Endodermal cell (in vitro differentiated cells): ENCODE measurements around the gene ELL2. TPM values are rescaled to one million over a fixed set of nuclear protein-coding genes. Genes with fewer than 3 reads are reported as not detected.

Source experiments
- DNase-seq: peaks from one replicate; pipeline ENCODE4 v3.0.0-alpha.2; 2017
- H3K27ac ChIP-seq: 2 replicates; pipeline ENCODE4 v1.5.1; 2013; ENCODE audit warnings: mild to moderate bottlenecking, low read depth, low read length, moderate library complexity
- H3K27me3 ChIP-seq: 2 replicates; pipeline ENCODE4 v1.6.1; 2013; ENCODE audit warnings: mild to moderate bottlenecking, low read length, moderate library complexity; ENCODE audit not compliant: insufficient read depth, control insufficient read depth, poor library complexity, severe bottlenecking
- H3K36me3 ChIP-seq: 2 replicates; pipeline ENCODE4 v1.7.0; 2013; ENCODE audit warnings: mild to moderate bottlenecking, low read length, moderate library complexity; ENCODE audit not compliant: control insufficient read depth, insufficient read depth
- H3K4me1 ChIP-seq: one replicate; pipeline ENCODE4 v1.7.0; 2013; ENCODE audit warnings: low read length; ENCODE audit not compliant: control insufficient read depth, insufficient read depth
- H3K4me3 ChIP-seq: 2 replicates; pipeline ENCODE4 v1.5.1; 2013; ENCODE audit warnings: mild to moderate bottlenecking, low read length, moderate library complexity
- H3K9ac ChIP-seq: 2 replicates; pipeline ENCODE4 v1.6.1; 2013; ENCODE audit warnings: mild to moderate bottlenecking, low read length, moderate library complexity; ENCODE audit not compliant: poor library complexity, severe bottlenecking; ENCODE audit errors: extremely low read depth
- H3K9me3 ChIP-seq: 2 replicates; pipeline ENCODE4 v1.6.1; 2013; ENCODE audit warnings: mild to moderate bottlenecking, low read length, moderate library complexity; ENCODE audit not compliant: control insufficient read depth
- H3K27ac Mint-ChIP-seq: 2 replicates; pipeline ENCODE4 v1.8.0; 2020; ENCODE audit warnings: mixed read lengths
- H3K27me3 Mint-ChIP-seq: 2 replicates; pipeline ENCODE4 v1.8.0; 2021; ENCODE audit warnings: mild to moderate bottlenecking, mixed read lengths; ENCODE audit not compliant: insufficient read depth
- H3K36me3 Mint-ChIP-seq: 2 replicates; pipeline ENCODE4 v1.8.0; 2020; ENCODE audit warnings: low read depth, mixed read lengths
- H3K4me1 Mint-ChIP-seq: 2 replicates; pipeline ENCODE4 v1.8.0; 2020; ENCODE audit warnings: mixed read lengths
- H3K4me3 Mint-ChIP-seq: 2 replicates; pipeline ENCODE4 v1.8.0; 2020; ENCODE audit warnings: mild to moderate bottlenecking, moderate library complexity, mixed read lengths
- H3K9me3 Mint-ChIP-seq: 2 replicates; pipeline ENCODE4 v1.8.0; 2020; ENCODE audit warnings: mild to moderate bottlenecking, mixed read lengths
- CTCF ChIP-seq: fragments of 200-600 bp; sonication (generic); conservative IDR thresholded peaks from 2 replicates; pipeline ENCODE4 v1.5.0; 2021; ENCODE audit warnings: antibody characterized with exemption, mild to moderate bottlenecking
- WGBS, 2 experiments: methylation state at CpG; one replicate each; pipeline versions ENCODE4 v1.1.5 to v1.1.7; 2013; ENCODE audit warnings: missing lambda C conversion rate in 2 of 2, mixed read lengths in 1 of 2; ENCODE audit not compliant: insufficient coverage in 1 of 2, insufficient read length in 1 of 2; 5-methylcytosine and 5-hydroxymethylcytosine counted together
- long read RNA-seq, 4 experiments: library from polyadenylated mRNA in 2 of 4; library from RNA in 1 of 4; library from capped mRNA in 1 of 4; stranded (forward) in 3 of 4; unstranded in 1 of 4; transcript quantifications; one replicate each; pipeline ENCODE4 v2.0.0, GENCODE V29; 2020 to 2021; ENCODE audit warnings: inconsistent platforms in 1 of 4
- polyA plus RNA-seq, 2 experiments: library from polyadenylated mRNA; stranded (reverse); fragments of 50-300 nt; gene quantifications; one replicate each; pipeline ENCODE4 v1.2.3, GENCODE V29; 2013
- total RNA-seq, 2 donors: library from RNA; stranded (reverse); fragmentation: NEBNext Ultra II Directional in 1 of 2; extraction: Animal tissue kit (Norgen Biotek cat#: 25700) in 1 of 2; gene quantifications; 2 replicates in 1 of 2; 3 replicates in 1 of 2; pipeline ENCODE4 v1.2.1, GENCODE V29; 2021

ELL2 gene
- total RNA-seq, result 10 to 100 TPM; 28.6 to 44.1 TPM
- 16.7 TPM for polyA plus RNA-seq (2013, experiment 1 of 2)
- 17.0 TPM for polyA plus RNA-seq (2013, experiment 2 of 2)
- long read RNA-seq, experiment 1, full-length matches to known transcripts, result 4 of 10 reads
- long read RNA-seq, experiment 1, partial matches to known transcripts, result 1 of 10 reads
- long read RNA-seq, experiment 1, other reads (novel, unspliced or antisense), result 5 of 10 reads
- long read RNA-seq, experiment 2, full-length matches to known transcripts, result 59 of 128 reads
- long read RNA-seq, experiment 2, partial matches to known transcripts, result 10 of 128 reads
- long read RNA-seq, experiment 2, other reads (novel, unspliced or antisense), result 59 of 128 reads
- long read RNA-seq, experiment 3, full-length matches to known transcripts, result 6 of 31 reads
- long read RNA-seq, experiment 3, partial matches to known transcripts, result 12 of 31 reads
- long read RNA-seq, experiment 3, other reads (novel, unspliced or antisense), result 13 of 31 reads
- long read RNA-seq, experiment 4, partial matches to known transcripts, result 6 of 7 reads
- long read RNA-seq, experiment 4, other reads (novel, unspliced or antisense), result 1 of 7 reads

- no peaks in the 10 kb centered on the region for H3K9me3 ChIP-seq
- peak within 1 kb of the TSS; percentile 95 for H3K4me3 Mint-ChIP-seq
- H3K27ac ChIP-seq, result peak within 1 kb of the TSS; percentile 78
- 5 to 19% methylated on average over 18 to 63 of the region's 63 CpGs for WGBS, 2 experiments
- peaks cover 4% of the 10 kb centered on the region for H3K27me3 Mint-ChIP-seq
- H3K9ac ChIP-seq, result peak within 1 kb of the TSS; percentile 95
- H3K27ac Mint-ChIP-seq, result peak within 1 kb of the TSS; percentile 95
- peak; percentile 99 for DNase-seq
- peaks cover 62% of the 10 kb centered on the region for H3K4me1 Mint-ChIP-seq
- H3K4me3 ChIP-seq, result peak within 1 kb of the TSS; percentile 96
- no peaks in the 10 kb centered on the region for H3K27me3 ChIP-seq
- H3K4me1 ChIP-seq, result peaks cover 12% of the 10 kb centered on the region
- H3K36me3 Mint-ChIP-seq, result no peaks in the 10 kb centered on the region
- no peak for TF ChIP-seq CTCF
- no peaks in the 10 kb centered on the region for H3K9me3 Mint-ChIP-seq
- peaks cover 7% of the 10 kb centered on the region for H3K36me3 ChIP-seq
Observed at GRCh38 chr5:95961617-95962474, at the start of gene ELL2. ELL2 (minus strand) TSS chr5:95961851; CDS start chr5:95961721, 130 bp downstream.

- no peak for DNase-seq
- 79% methylated on average over 3 of the region's 3 CpGs; no CpG with 5 or more reads in 1 of the 2 experiments for whole genome bisulfite sequencing, 2 experiments
- no peak overlapping the region for H3K27ac Mint-ChIP-seq
- H3K9me3 Mint-ChIP-seq, result peaks cover 8% of the 10 kb centered on the region
- H3K36me3 Mint-ChIP-seq, result no peaks in the 10 kb centered on the region
- no peaks in the 10 kb centered on the region for H3K27me3 Mint-ChIP-seq
- peaks cover 14% of the 10 kb centered on the region for H3K9me3 ChIP-seq
- H3K4me3 ChIP-seq, result no peak overlapping the region
- H3K27me3 ChIP-seq, result no peaks in the 10 kb centered on the region
- H3K4me1 Mint-ChIP-seq, result no peaks in the 10 kb centered on the region
- no peak for TF ChIP-seq CTCF
- no peak overlapping the region for H3K9ac ChIP-seq
- H3K4me3 Mint-ChIP-seq, result no peak overlapping the region
- H3K4me1 ChIP-seq, result no peaks in the 10 kb centered on the region
- H3K27ac ChIP-seq, result no peak overlapping the region
- no peaks in the 10 kb centered on the region for H3K36me3 ChIP-seq
Observed at GRCh38 chr5:96008987-96009647, 47.5 kb upstream of the ELL2 start.

- Histone ChIP-seq H3K9me3 (peaks cover 14% of the 10 kb centered on the region), H3K4me3 (no peak overlapping the region), H3K27me3 (no peaks in the 10 kb centered on the region), H3K27ac (no peak overlapping the region), H3K4me1 (no peaks in the 10 kb centered on the region), H3K9ac (no peak overlapping the region), H3K36me3 (no peaks in the 10 kb centered on the region)
- no peak overlapping the region for H3K4me3 Mint-ChIP-seq
- no peak for TF ChIP-seq CTCF
- peaks cover 8% of the 10 kb centered on the region for H3K9me3 Mint-ChIP-seq
- no peaks in the 10 kb centered on the region for H3K27me3 Mint-ChIP-seq
- H3K36me3 Mint-ChIP-seq, result no peaks in the 10 kb centered on the region
- no peak overlapping the region for H3K27ac Mint-ChIP-seq
- WGBS, 2 experiments, result 96 to 100% methylated on average over 1 of the region's 1 CpG
- no peaks in the 10 kb centered on the region for H3K4me1 Mint-ChIP-seq
- DNase-seq, result no peak
Observed at GRCh38 chr5:96008487-96008886, 46.8 kb upstream of the ELL2 start.
